Colon (tissue), 2 donors: ENCODE results near the gene CABP2.

Experiments used
- FAIRE-seq: peaks from 2 replicates; lab custom pipeline; 2012; peaks lifted over from hg19 to GRCh38; lab: Jason Lieb, UNC
- donor health status: control.
- donor health status: control.

Gene CABP2

GRCh38 chr11:67472882-67473281, 50.4 kb downstream of the CABP2 start:
- FAIRE-seq: no peak

- FAIRE-seq: no peak
Observed at GRCh38 chr11:67470337-67471002, 52.8 kb downstream of the CABP2 start.

- FAIRE-seq: no peak
Observed at GRCh38 chr11:67469508-67469811, 53.8 kb downstream of the CABP2 start.
